Right lobe of liver (tissue), 6 donors: Measurements from ENCODE around the gene NCOR1. TPM values are rescaled to one million over a fixed set of nuclear protein-coding genes. Genes with fewer than 3 reads are reported as not detected.

Source experiments
- ATAC-seq, 4 donors: fragments of 200-7000 bp; cut with Tn5 transposase; one replicate each; pipeline ENCODE4 v1.9.1; 2020; ENCODE audit warnings: mild to moderate bottlenecking in 4 of 4, moderate library complexity in 4 of 4
- DNase-seq, 3 donors: peaks; one replicate each; pipeline ENCODE4 v3.0.0-alpha.2; 2020
- H3K27ac ChIP-seq, 3 donors: fragments of 200-600 bp; one replicate each; pipeline ENCODE4 v1.8.0; 2022
- H3K27me3 ChIP-seq, 2 donors: fragments of 200-600 bp; one replicate each; pipeline ENCODE4 v1.8.0; 2022
- H3K36me3 ChIP-seq, 4 donors: fragments of 200-600 bp; sonication (generic) in 1 of 4; one replicate each; pipeline versions ENCODE4 v1.5.1 to v1.8.0; 2017 to 2022; ENCODE audit warnings: control low read depth in 1 of 4
- H3K4me1 ChIP-seq, 4 donors: fragments of 200-600 bp; sonication (generic) in 1 of 4; one replicate each; pipeline versions ENCODE4 v1.5.1 to v1.8.0; 2017 to 2022; ENCODE audit warnings: control low read depth in 1 of 4
- H3K4me3 ChIP-seq, 3 donors: fragments of 200-600 bp; one replicate each; pipeline ENCODE4 v1.8.0; 2022
- H3K9me3 ChIP-seq, 4 donors: fragments of 200-600 bp; sonication (generic) in 1 of 4; one replicate each; pipeline versions ENCODE4 v1.5.1 to v1.8.0; 2017 to 2022; ENCODE audit warnings: control low read depth in 1 of 4
- CTCF ChIP-seq, 4 donors: fragments of 200-600 bp in 3 of 4; fragments of 450-650 bp in 1 of 4; IDR thresholded peaks; one replicate each; pipeline versions ENCODE4 v1.5.1 to v1.8.0; 2016 to 2022; ENCODE audit warnings: antibody characterized with exemption in 4 of 4, mild to moderate bottlenecking in 2 of 4
- POLR2A ChIP-seq: fragments of 450-650 bp; IDR thresholded peaks from one replicate; pipeline ENCODE4 v1.6.1; 2017; ENCODE audit warnings: antibody characterized with exemption, mild to moderate bottlenecking
- WGBS: methylation state at CpG from one replicate; pipeline ENCODE4 v1.1.6; 2018; ENCODE audit warnings: low coverage, low lambda C conversion rate; ENCODE audit not compliant: insufficient coverage; ENCODE audit errors: missing lambda C conversion rate; 5-methylcytosine and 5-hydroxymethylcytosine counted together
- intact Hi-C, 2 donors: fragments of 100-400 bp; cut with DNase I; formaldehyde crosslinking; loops; one replicate each; pipeline versions ENCODE4 v1.11.2 to v1.14.1; 2022
- total RNA-seq, 6 experiments: library from RNA; depleted of rRNA in 2 of 6; stranded (reverse); fragments of >200 nt in 2 of 6; fragmentation: NEBNext Ultra II Directional in 3 of 6; extraction: Animal tissue kit (Norgen Biotek cat#: 25700) in 3 of 6; gene quantifications; one replicate each; pipeline versions ENCODE4 v1.1.0 to v1.2.4, GENCODE V29; 2016 to 2023
- donor health status: DM: no; HTN: yes; CAD: no.
- donor health status: DM: no; HTN: no; CAD: no.
- donor health status: DM: no; HTN: no; CAD: no.
- donor health status: DM: no; HTN: yes; CAD: no.
- donor health status: DM: no; HTN: yes; CAD: no.

NCOR1 gene
- total RNA-seq, 6 experiments from 2014 or later, result 52.6 to 76.8 (median 65.1) TPM

DNA sequence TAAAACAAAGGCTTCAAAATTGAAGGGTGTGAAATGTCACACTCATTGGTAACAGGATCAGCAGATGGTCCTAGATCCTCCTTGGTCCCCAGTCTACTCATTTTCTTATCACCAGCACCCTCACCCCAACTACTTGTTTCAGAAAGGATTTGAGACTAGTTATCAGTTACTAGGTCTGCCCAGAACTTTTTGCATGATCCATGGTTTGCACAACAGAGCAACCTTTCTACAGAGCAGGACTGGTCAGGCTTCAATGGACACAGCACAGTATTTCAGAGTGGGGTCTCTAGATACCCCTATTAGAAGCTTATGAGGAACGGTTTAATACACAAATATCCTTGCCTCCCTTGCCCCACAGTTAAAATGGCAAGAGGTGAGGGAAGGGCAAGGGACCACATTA is 190.1 kb downstream of the NCOR1 start:
- Histone ChIP-seq H3K36me3 (peaks cover 7 to 58% (median 28%) of the 10 kb centered on the region in 4 donors), H3K27ac (no peak overlapping the region), H3K4me1 (no peaks in the 10 kb centered on the region), H3K27me3 (no peaks in the 10 kb centered on the region), H3K9me3 (no peaks in the 10 kb centered on the region), H3K4me3 (no peak overlapping the region)
- DNase-seq (no peak), ATAC-seq (no peak)
- 100% methylated on average over 1 of the region's 1 CpG for WGBS
- no peak for TF ChIP-seq CTCF (IDR thresholded peaks at IDR 0.05)
- TF ChIP-seq POLR2A, result no peak
- intact Hi-C loops, result no loop called here

GRCh38 chr17:16023881-16024280 is 191.5 kb downstream of the NCOR1 start:
- Histone ChIP-seq H3K27ac (no peak overlapping the region), H3K4me1 (no peaks in the 10 kb centered on the region), H3K36me3 (peaks cover under 1 to 45% (median 20%) of the 10 kb centered on the region in 4 donors), H3K9me3 (no peaks in the 10 kb centered on the region), H3K27me3 (no peaks in the 10 kb centered on the region), H3K4me3 (no peak overlapping the region)
- ATAC-seq (no peak), DNase-seq (no peak)
- intact Hi-C loops, result no loop called here
- WGBS, result 66% methylated on average over 4 of the region's 4 CpGs
- TF ChIP-seq CTCF (IDR thresholded peaks at IDR 0.05), result no peak

- Histone ChIP-seq H3K27ac (no peak overlapping the region), H3K27me3 (no peaks in the 10 kb centered on the region), H3K36me3 (peaks cover 0 to 6% (median 3%) of the 10 kb centered on the region in 4 donors), H3K9me3 (no peaks in the 10 kb centered on the region), H3K4me1 (no peaks in the 10 kb centered on the region), H3K4me3 (no peak overlapping the region)
- intact Hi-C loops, result no loop called here
- TF ChIP-seq POLR2A (no peak), CTCF (IDR thresholded peaks at IDR 0.05) (no peak)
- DNase-seq (no peak), ATAC-seq (no peak)
- WGBS, result 60% methylated on average over 1 of the region's 1 CpG
Observed at GRCh38 chr17:16019347-16019746, 196.0 kb downstream of the NCOR1 start.

- ATAC-seq (peak; percentile 41 to 64 (median 51)), DNase-seq (no peak)
- Histone ChIP-seq H3K9me3 (no peaks in the 10 kb centered on the region), H3K27me3 (no peaks in the 10 kb centered on the region), H3K4me3 (no peak overlapping the region), H3K36me3 (peaks cover 0 to 15% (median 7%) of the 10 kb centered on the region in 4 donors), H3K4me1 (peaks cover 0 to 12% (median 0%) of the 10 kb centered on the region in 4 donors), H3K27ac (no peak overlapping the region)
- WGBS, result 38% methylated on average over 3 of the region's 3 CpGs
- intact Hi-C loops, result no loop called here
- TF ChIP-seq CTCF (IDR thresholded peaks at IDR 0.05) (peak; percentile 38 to 47 (median 42)), POLR2A (no peak)
Observed at GRCh38 chr17:16013943-16014407, 201.4 kb downstream of the NCOR1 start.

GRCh38 chr17:16007439-16007838 is 207.9 kb downstream of the NCOR1 start:
- WGBS, result 91% methylated on average over 3 of the region's 3 CpGs
- no peaks in the 10 kb centered on the region for H3K9me3 ChIP-seq
- H3K4me3 ChIP-seq, result no peak overlapping the region
- no peak overlapping the region for H3K27ac ChIP-seq
- H3K27me3 ChIP-seq, result no peaks in the 10 kb centered on the region
- ATAC-seq, result no peak
- no peak for DNase-seq
- intact Hi-C loops, result no loop called here
- TF ChIP-seq POLR2A, result no peak
- peaks cover 0 to 71% (median 27%) of the 10 kb centered on the region in 4 donors for H3K36me3 ChIP-seq
- peaks cover 0 to 12% (median 0%) of the 10 kb centered on the region in 4 donors for H3K4me1 ChIP-seq
